ENCODE measurements around the gene ANKRD55. TPM values are rescaled to one million over a fixed set of nuclear protein-coding genes. Genes with fewer than 3 reads are reported as not detected.
A peak's percentile ranks its signal among the peaks of the same experiment; 100 is the strongest.

Gene ANKRD55
- total and polyA plus RNA-seq, 9 of the 15 experiments (the other 6 are each of a cell fraction or from before 2014, with no cell fraction given) = 3.4 to 10.6 (median 6.5) TPM

GRCh38 chr5:56123531-56124243 lies 109.4 kb downstream of the ANKRD55 start (continued):
- TF ChIP-seq ZNF583 (CRISPR knock-in tag; IDR thresholded peaks at IDR 0.05) (peak; percentile 54; the same call in 1 of the 2 replicates), ZBTB49 (CRISPR knock-in tag; IDR thresholded peaks at IDR 0.05; ENCODE audit: borderline replicate concordance) (0 out of 2 replicates have a peak, but pooled peaks have one; percentile 50), JUNB (CRISPR knock-in tag; conservative IDR thresholded peaks at IDR 0.05) (no peak), PHF20 (IDR thresholded peaks at IDR 0.05; ENCODE audit: partially characterized antibody) (peak; percentile 84), PPARD (CRISPR knock-in tag; IDR thresholded peaks at IDR 0.05) (no peak), DPF2 (IDR thresholded peaks at IDR 0.05) (peak; percentile 100), EGR1 (conservative IDR thresholded peaks at IDR 0.05) (peak; percentile 99), ZNF3 (CRISPR knock-in tag; IDR thresholded peaks at IDR 0.05) (no peak), FOXJ2 (tag; IDR thresholded peaks at IDR 0.05) (peak; percentile 91), CBX5 (IDR thresholded peaks at IDR 0.05; ENCODE audit: borderline replicate concordance, low read depth) (peak; percentile 34; the same call in 1 of the 2 replicates), YY1 (IDR thresholded peaks at IDR 0.05; ENCODE audit: borderline replicate concordance in 1 of 3, control insufficient read depth in 1 of 3, extremely low read depth in 1 of 3, insufficient read depth in 3 of 3, insufficient read length in 1 of 3, insufficient replicate concordance in 2 of 3, low read depth in 1 of 3, low read length in 2 of 3) (peak in 1 of 3 experiments; percentile 53), NR1H2 (CRISPR knock-in tag; IDR thresholded peaks at IDR 0.05) (no peak), AFF1 (IDR thresholded peaks at IDR 0.05; ENCODE audit: low read depth in 1 of 2, partially characterized antibody in 2 of 2) (peak; percentile 66 to 96), ZSCAN29 (IDR thresholded peaks at IDR 0.05) (peak; percentile 76), EZH2 (IDR thresholded peaks at IDR 0.05; ENCODE audit: borderline replicate concordance, low read depth, low read length) (peak; percentile 88; the same call in 1 of the 2 replicates), ZNF175 (CRISPR knock-in tag; IDR thresholded peaks at IDR 0.05; ENCODE audit: low read depth) (peak; percentile 98), HLTF (IDR thresholded peaks at IDR 0.05) (peak; percentile 88), NEUROD1 (IDR thresholded peaks at IDR 0.05; ENCODE audit: borderline replicate concordance, low read depth, low read length, partially characterized antibody) (peak; percentile 91), ZFP91 (CRISPR knock-in tag; IDR thresholded peaks at IDR 0.05) (no peak), DDX20 (tag; IDR thresholded peaks at IDR 0.05; ENCODE audit: low read depth) (0 out of 2 replicates have a peak, but pooled peaks have one; percentile 38)

Data from K562 (cell line).